ENCODE measurements around the gene HMBS. TPM values are rescaled to one million over a fixed set of nuclear protein-coding genes. Genes with fewer than 3 reads are reported as not detected.

The HMBS gene
- total and polyA plus RNA-seq, 2 of the 8 experiments (the other 6 are each of a cell fraction or from before 2014, with no cell fraction given): 69.3 to 109 TPM

DNA sequence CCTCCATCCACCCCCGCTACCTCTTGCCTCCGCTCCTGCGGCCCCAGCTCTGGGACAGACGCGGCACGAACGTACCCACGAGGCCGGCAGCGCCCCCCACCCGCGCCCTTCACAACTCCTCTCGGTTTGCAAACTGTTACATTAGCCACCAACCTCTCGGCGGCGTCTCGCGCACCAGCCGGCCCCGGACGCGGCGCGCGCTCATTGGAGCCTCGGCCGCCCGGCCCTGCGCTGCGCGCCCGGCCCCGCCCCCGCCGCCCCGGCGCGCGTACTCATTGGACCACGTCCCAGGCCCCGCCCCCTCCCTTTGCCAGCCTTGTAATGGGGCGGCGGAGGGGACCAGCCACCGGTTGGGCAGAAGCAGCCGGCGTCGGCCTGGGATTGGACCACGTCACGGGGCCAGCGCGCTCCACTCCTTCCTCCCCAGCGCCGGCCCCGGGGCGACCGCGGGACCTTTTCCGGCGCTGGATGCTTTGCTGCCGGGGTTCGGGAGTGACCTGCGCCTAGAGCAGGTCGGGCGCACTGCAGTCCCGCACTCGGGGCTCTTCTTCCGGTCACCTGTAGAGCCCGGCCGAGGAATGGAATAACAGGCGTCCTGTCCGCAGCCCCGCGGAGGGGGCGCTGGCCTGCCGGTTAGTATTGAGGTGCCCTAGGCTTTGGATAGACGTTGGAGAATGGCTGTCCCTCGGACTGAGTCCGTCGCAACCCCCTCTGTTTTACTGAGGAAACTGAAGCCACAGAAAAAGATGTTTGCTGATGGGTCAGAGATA, 27.5 kb upstream of the HMBS start, which contains the start of gene HYOU1 (continued):
- TF ChIP-seq, protein P1, sequence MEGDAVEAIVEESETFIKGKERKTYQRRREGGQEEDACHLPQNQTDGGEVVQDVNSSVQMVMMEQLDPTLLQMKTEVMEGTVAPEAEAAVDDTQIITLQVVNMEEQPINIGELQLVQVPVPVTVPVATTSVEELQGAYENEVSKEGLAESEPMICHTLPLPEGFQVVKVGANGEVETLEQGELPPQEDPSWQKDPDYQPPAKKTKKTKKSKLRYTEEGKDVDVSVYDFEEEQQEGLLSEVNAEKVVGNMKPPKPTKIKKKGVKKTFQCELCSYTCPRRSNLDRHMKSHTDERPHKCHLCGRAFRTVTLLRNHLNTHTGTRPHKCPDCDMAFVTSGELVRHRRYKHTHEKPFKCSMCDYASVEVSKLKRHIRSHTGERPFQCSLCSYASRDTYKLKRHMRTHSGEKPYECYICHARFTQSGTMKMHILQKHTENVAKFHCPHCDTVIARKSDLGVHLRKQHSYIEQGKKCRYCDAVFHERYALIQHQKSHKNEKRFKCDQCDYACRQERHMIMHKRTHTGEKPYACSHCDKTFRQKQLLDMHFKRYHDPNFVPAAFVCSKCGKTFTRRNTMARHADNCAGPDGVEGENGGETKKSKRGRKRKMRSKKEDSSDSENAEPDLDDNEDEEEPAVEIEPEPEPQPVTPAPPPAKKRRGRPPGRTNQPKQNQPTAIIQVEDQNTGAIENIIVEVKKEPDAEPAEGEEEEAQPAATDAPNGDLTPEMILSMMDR (IDR thresholded peaks at IDR 0.05; ENCODE audit: control extremely low read depth in 1 of 3, insufficient read depth in 1 of 3, low read depth in 1 of 3, low read length in 3 of 3): peak; percentile 28 to 42 (median 40)
- peak; percentile 76 for TF ChIP-seq TAF1 (IDR thresholded peaks at IDR 0.05; ENCODE audit: low read depth, low read length)
- peak; percentile 18 for TF ChIP-seq ASH2L (IDR thresholded peaks at IDR 0.05; ENCODE audit: low read length)
- peak; percentile 47 for TF ChIP-seq TBP (IDR thresholded peaks at IDR 0.05; ENCODE audit: low read depth, low read length)
- TF ChIP-seq HDAC2 (IDR thresholded peaks at IDR 0.05; ENCODE audit: borderline replicate concordance in 1 of 2, low read depth in 2 of 2, low read length in 2 of 2): 0 out of 4 replicates have a peak, but pooled peaks of 1 of the 2 experiments have one; percentile 54
- TF ChIP-seq TCF12 (IDR thresholded peaks at IDR 0.05; ENCODE audit: low read depth, low read length): 0 out of 2 replicates have a peak, but pooled peaks have one; percentile 10
- 0 out of 2 replicates have a peak, but pooled peaks have one; percentile 6 for TF ChIP-seq TEAD4 (IDR thresholded peaks at IDR 0.05; ENCODE audit: low read depth, low read length)
- peak; percentile 60; the same call in 1 of the 2 replicates for TF ChIP-seq YY1 (IDR thresholded peaks at IDR 0.05; ENCODE audit: low read depth, low read length)
- 0 out of 4 replicates have a peak, but pooled peaks have one; percentile 39 to 63 for TF ChIP-seq SIN3A (conservative IDR thresholded peaks at IDR 0.05 in 1 of 2, IDR thresholded peaks at IDR 0.05 in 1 of 2; ENCODE audit: low read depth in 1 of 2, low read length in 2 of 2)
- peak; percentile 92 for TF ChIP-seq PHF8 (conservative IDR thresholded peaks at IDR 0.05; ENCODE audit: low read depth, low read length)
- TF ChIP-seq SP1 (IDR thresholded peaks at IDR 0.05; ENCODE audit: low read depth, low read length): peak; percentile 48; the same call in 1 of the 2 replicates
- TF ChIP-seq BCL11A (IDR thresholded peaks at IDR 0.05; ENCODE audit: low read depth in 2 of 2, low read length in 2 of 2): no peak
- TF ChIP-seq, protein P2, sequence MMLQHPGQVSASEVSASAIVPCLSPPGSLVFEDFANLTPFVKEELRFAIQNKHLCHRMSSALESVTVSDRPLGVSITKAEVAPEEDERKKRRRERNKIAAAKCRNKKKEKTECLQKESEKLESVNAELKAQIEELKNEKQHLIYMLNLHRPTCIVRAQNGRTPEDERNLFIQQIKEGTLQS (IDR thresholded peaks at IDR 0.05; ENCODE audit: insufficient read depth, low read depth, low read length): no peak
